ENCODE measurements around the gene KIF11. TPM values are rescaled to one million over a fixed set of nuclear protein-coding genes. Genes with fewer than 3 reads are reported as not detected.

Gene KIF11
- total RNA-seq, 1 experiment from 2014 or later = 37.7 TPM

DNA sequence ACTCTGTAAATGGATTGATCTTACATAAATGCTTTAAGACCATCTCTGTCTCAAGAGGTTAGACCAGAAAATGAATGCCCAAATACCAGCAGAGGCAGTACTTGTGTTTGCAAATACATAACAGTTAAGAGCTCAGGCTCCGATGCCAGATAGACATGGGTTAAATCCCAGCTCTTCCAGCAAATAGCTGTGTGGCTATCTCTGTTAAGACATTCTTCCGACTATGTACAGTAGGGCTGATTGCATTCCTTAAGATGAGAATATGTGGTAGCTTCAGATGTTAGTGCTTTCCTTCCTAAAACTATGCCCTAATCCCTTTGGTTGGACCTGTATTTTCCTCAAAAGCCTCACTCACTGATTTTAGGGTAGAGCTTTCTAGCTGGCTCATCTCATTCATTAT is 21.3 kb upstream of the KIF11 start:
- H3K4me1 Mint-ChIP-seq (ENCODE audit: low read depth, unreplicated experiment) = peaks cover 30% of the 10 kb centered on the region
- no TSS peak for BruUV-seq (replicated peaks)
- Histone ChIP-seq H3K27me3 (replicated peaks; ENCODE audit: control insufficient read depth, insufficient read depth, low read length) (no peaks in the 10 kb centered on the region), H3K4me1 (peaks cover 22% of the 10 kb centered on the region), H3K4me3 (ENCODE audit: low read depth, low read length) (no peak overlapping the region), H3K9me3 (no peaks in the 10 kb centered on the region), H3K36me3 (ENCODE audit: control insufficient read depth, insufficient read depth, low read length) (no peaks in the 10 kb centered on the region)
- H3K27ac Mint-ChIP-seq (ENCODE audit: unreplicated experiment) = peak overlapping the region; percentile 74
- H3K27me3 Mint-ChIP-seq (ENCODE audit: insufficient read depth, unreplicated experiment) = no peaks in the 10 kb centered on the region
- peaks cover 40% of the 10 kb centered on the region for H3K36me3 Mint-ChIP-seq (ENCODE audit: insufficient read depth, unreplicated experiment)
- no peaks in the 10 kb centered on the region for H3K9me3 Mint-ChIP-seq (ENCODE audit: unreplicated experiment)
- TF ChIP-seq, protein P1, sequence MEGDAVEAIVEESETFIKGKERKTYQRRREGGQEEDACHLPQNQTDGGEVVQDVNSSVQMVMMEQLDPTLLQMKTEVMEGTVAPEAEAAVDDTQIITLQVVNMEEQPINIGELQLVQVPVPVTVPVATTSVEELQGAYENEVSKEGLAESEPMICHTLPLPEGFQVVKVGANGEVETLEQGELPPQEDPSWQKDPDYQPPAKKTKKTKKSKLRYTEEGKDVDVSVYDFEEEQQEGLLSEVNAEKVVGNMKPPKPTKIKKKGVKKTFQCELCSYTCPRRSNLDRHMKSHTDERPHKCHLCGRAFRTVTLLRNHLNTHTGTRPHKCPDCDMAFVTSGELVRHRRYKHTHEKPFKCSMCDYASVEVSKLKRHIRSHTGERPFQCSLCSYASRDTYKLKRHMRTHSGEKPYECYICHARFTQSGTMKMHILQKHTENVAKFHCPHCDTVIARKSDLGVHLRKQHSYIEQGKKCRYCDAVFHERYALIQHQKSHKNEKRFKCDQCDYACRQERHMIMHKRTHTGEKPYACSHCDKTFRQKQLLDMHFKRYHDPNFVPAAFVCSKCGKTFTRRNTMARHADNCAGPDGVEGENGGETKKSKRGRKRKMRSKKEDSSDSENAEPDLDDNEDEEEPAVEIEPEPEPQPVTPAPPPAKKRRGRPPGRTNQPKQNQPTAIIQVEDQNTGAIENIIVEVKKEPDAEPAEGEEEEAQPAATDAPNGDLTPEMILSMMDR (IDR thresholded peaks at IDR 0.05; ENCODE audit: insufficient read depth in 1 of 2, low read depth in 1 of 2, low read length in 1 of 2, severe bottlenecking in 1 of 2, unreplicated experiment in 1 of 2) = no peak
- ChIA-PET CTCF (interaction anchor here (0.7 to 4.6 kb wide), 6 partner anchors 16 to 280 kb away, joined by 3 to 85 read pairs (median 3); partner anchors contain the start of gene MARCHF5), POLR2A (interaction anchor here (0.6 to 1.4 kb wide), 3 partner anchors 55 to 648 kb away, joined by 3 to 4 read pairs (median 3); partner anchors contain the start of gene BTAF1)
- intact Hi-C loops (cut with micrococcal nuclease; ENCODE audit: unreplicated experiment) = no loop called here
- H3K4me3 Mint-ChIP-seq (ENCODE audit: unreplicated experiment) = peak overlapping the region; percentile 81
- peak in 1 of 2 experiments; percentile 8 for DNase-seq

DNA sequence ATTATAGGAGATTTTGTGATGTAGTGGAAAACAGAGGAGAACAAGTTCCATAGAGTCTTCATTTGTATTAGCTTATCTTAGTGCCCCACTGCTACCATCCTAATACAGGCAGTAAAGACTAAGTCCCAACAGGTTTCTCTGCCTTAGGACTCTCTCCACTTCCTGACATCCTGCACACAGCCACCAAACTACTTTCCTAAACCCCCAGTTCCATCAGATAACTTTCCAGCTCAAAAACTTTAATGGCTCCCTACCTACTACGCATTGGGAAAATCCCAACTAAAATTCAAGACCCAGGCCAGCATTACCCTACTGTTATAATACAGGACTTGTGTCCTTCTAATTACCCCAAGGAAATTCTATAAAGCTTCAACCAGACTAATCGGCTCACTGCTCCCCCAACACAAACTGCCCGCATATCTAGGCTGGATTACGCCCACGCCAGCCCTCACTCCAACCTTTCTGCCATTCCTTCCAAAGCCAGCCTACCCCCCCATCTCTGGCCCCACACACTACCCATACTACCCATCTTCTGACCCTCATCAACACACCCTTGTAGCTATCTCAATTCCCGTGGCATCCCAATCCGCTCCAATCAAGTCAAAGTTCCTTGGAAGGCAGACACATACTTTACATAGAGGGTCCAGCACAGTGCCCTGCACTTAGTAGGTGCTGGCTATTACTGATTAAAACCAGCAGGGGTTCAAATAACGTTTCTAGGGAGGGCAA is 20.4 kb upstream of the KIF11 start:
- H3K27me3 ChIP-seq (replicated peaks; ENCODE audit: control insufficient read depth, insufficient read depth, low read length) = no peaks in the 10 kb centered on the region
- no peaks in the 10 kb centered on the region for H3K9me3 Mint-ChIP-seq (ENCODE audit: unreplicated experiment)
- ChIA-PET CTCF (interaction anchor here (0.7 to 4.6 kb wide), 6 partner anchors 17 to 281 kb away, joined by 3 to 85 read pairs (median 3); partner anchors contain the start of gene MARCHF5), POLR2A (interaction anchor here (0.6 to 1.4 kb wide), 3 partner anchors 56 to 649 kb away, joined by 3 to 4 read pairs (median 3); partner anchors contain the start of gene BTAF1)
- H3K27me3 Mint-ChIP-seq (ENCODE audit: insufficient read depth, unreplicated experiment) = no peaks in the 10 kb centered on the region
- TF ChIP-seq, protein P1 (IDR thresholded peaks at IDR 0.05; ENCODE audit: insufficient read depth in 1 of 2, low read depth in 1 of 2, low read length in 1 of 2, severe bottlenecking in 1 of 2, unreplicated experiment in 1 of 2) = no peak
- H3K9me3 ChIP-seq = no peaks in the 10 kb centered on the region
- BruUV-seq (replicated peaks) = TSS peak; percentile 55
- H3K4me3 ChIP-seq (ENCODE audit: low read depth, low read length) = peak overlapping the region; percentile 69
- H3K4me1 Mint-ChIP-seq (ENCODE audit: low read depth, unreplicated experiment) = peaks cover 30% of the 10 kb centered on the region
- H3K4me3 Mint-ChIP-seq (ENCODE audit: unreplicated experiment) = peak overlapping the region; percentile 81
- peak overlapping the region; percentile 74 for H3K27ac Mint-ChIP-seq (ENCODE audit: unreplicated experiment)
- H3K36me3 Mint-ChIP-seq (ENCODE audit: insufficient read depth, unreplicated experiment) = peaks cover 35% of the 10 kb centered on the region
- no peak for DNase-seq
- no peaks in the 10 kb centered on the region for H3K36me3 ChIP-seq (ENCODE audit: control insufficient read depth, insufficient read depth, low read length)
- peaks cover 22% of the 10 kb centered on the region for H3K4me1 ChIP-seq
- intact Hi-C loops (cut with micrococcal nuclease; ENCODE audit: unreplicated experiment) = no loop called here

DNA sequence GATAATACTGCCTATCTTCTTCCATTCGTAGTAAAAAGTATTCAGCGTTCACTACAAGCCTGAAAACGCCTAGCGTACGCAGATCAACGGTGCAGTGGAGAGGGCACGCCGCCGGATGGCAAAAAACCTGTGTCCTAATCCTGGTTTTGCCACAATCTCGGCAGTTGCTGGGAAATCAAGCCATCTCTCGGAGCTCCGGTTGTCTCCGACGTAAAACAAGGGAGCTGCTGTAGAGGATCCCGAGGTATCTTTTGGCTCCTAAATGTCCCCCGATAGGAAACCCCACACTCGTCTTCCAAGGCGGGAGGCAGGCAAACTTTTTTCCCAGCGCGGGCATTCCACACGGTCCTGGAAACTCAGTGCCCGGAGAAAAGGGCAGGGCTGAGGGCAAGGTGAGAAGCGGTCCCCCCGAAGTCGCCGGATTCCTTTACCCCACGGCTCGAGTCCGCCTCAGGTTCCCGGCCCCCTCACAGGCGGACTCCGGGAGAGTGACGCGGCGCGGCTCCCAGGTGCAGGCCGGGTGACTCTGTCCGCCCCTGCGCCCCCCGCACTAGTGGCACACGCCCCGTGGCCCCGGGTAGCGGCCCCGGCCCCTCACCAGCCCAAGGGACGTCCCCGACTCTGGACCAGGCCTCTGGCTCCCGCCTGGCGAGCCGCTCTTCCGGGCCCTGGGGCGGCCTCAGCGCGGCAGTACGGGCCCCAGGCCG is 19.7 kb upstream of the KIF11 start:
- no peaks in the 10 kb centered on the region for H3K27me3 Mint-ChIP-seq (ENCODE audit: insufficient read depth, unreplicated experiment)
- Histone ChIP-seq H3K4me1 (peaks cover 22% of the 10 kb centered on the region), H3K9me3 (no peaks in the 10 kb centered on the region), H3K36me3 (ENCODE audit: control insufficient read depth, insufficient read depth, low read length) (no peaks in the 10 kb centered on the region), H3K4me3 (ENCODE audit: low read depth, low read length) (peak overlapping the region; percentile 69), H3K27me3 (replicated peaks; ENCODE audit: control insufficient read depth, insufficient read depth, low read length) (no peaks in the 10 kb centered on the region)
- BruUV-seq (replicated peaks) = no TSS peak
- H3K4me1 Mint-ChIP-seq (ENCODE audit: low read depth, unreplicated experiment) = peaks cover 30% of the 10 kb centered on the region
- peak overlapping the region; percentile 74 for H3K27ac Mint-ChIP-seq (ENCODE audit: unreplicated experiment)
- POLR2A ChIA-PET = interaction anchor here (1.0 to 1.4 kb wide), 2 partner anchors 18 to 56 kb away, joined by 6 to 11 read pairs; no protein-coding TSS in a partner anchor
- peaks cover 29% of the 10 kb centered on the region for H3K36me3 Mint-ChIP-seq (ENCODE audit: insufficient read depth, unreplicated experiment)
- CTCF ChIA-PET = interaction anchor here (0.8 to 4.6 kb wide), 4 partner anchors 17 to 59 kb away, joined by 3 to 85 read pairs (median 14); no protein-coding TSS in a partner anchor
- H3K9me3 Mint-ChIP-seq (ENCODE audit: unreplicated experiment) = no peaks in the 10 kb centered on the region
- TF ChIP-seq, protein P1 (IDR thresholded peaks at IDR 0.05; ENCODE audit: insufficient read depth in 1 of 2, low read depth in 1 of 2, low read length in 1 of 2, severe bottlenecking in 1 of 2, unreplicated experiment in 1 of 2) = peak in 1 of 2 experiments; percentile 15
- peak; percentile 35 to 38 for DNase-seq
- intact Hi-C loops (cut with micrococcal nuclease; ENCODE audit: unreplicated experiment) = no loop called here
- H3K4me3 Mint-ChIP-seq (ENCODE audit: unreplicated experiment) = peak overlapping the region; percentile 81

All from Caco-2 (cell line).